ENCODE measurements around the gene ZNF92. TPM values are rescaled to one million over a fixed set of nuclear protein-coding genes. Genes with fewer than 3 reads are reported as not detected.
"Not testable (repeated sequence)": the region's sequence is repeated elsewhere in the genome, so short reads cannot be mapped to it uniquely, and the experiment has no call there.

ZNF92 gene
- total RNA-seq, 2 experiments from 2014 or later, result 15.1 to 17.4 TPM

GRCh38 chr7:65382452-65382851 lies 8.8 kb downstream of the ZNF92 start:
- no peaks in the 10 kb centered on the region for H3K27me3 Mint-ChIP-seq
- no peak overlapping the region for H3K4me3 Mint-ChIP-seq
- no peak for DNase-seq
- no peaks in the 10 kb centered on the region for H3K9me3 Mint-ChIP-seq (ENCODE audit: low read depth)
- ATAC-seq, result no peak
- POLR2A ChIA-PET, result interaction anchor here (1.3 kb wide), 1 partner anchor 9 kb away, joined by 5 read pairs; the partner anchor contains the start of gene ZNF92
- no peak overlapping the region for H3K27ac Mint-ChIP-seq
- intact Hi-C loops (cut with DNase I, micrococcal nuclease), result no loop called here
- CTCF ChIA-PET, result interaction anchor here (1.1 kb wide), 1 partner anchor 14 kb away, joined by 3 read pairs; no protein-coding TSS in a partner anchor
- peaks cover 60% of the 10 kb centered on the region for H3K4me1 Mint-ChIP-seq
- H3K36me3 Mint-ChIP-seq (ENCODE audit: low read depth), result peaks cover 50% of the 10 kb centered on the region

- CTCF ChIA-PET, result no interaction called here
- no peaks in the 10 kb centered on the region for H3K9me3 Mint-ChIP-seq (ENCODE audit: low read depth)
- ATAC-seq (no peak), DNase-seq (no peak)
- no peaks in the 10 kb centered on the region for H3K27me3 Mint-ChIP-seq
- H3K4me1 Mint-ChIP-seq, result peaks cover 14% of the 10 kb centered on the region
- H3K4me3 Mint-ChIP-seq, result no peak overlapping the region
- H3K36me3 Mint-ChIP-seq (ENCODE audit: low read depth), result peaks cover 64% of the 10 kb centered on the region
- intact Hi-C loops (cut with DNase I, micrococcal nuclease), result no loop called here
- no peak overlapping the region for H3K27ac Mint-ChIP-seq
- POLR2A ChIA-PET, result no interaction called here
Observed at GRCh38 chr7:65387891-65388290, 14.2 kb downstream of the ZNF92 start.

GRCh38 chr7:65390588-65390987 lies 16.9 kb downstream of the ZNF92 start:
- ATAC-seq (no peak), DNase-seq (no peak)
- Mint-ChIP-seq H3K4me1 (peaks cover 3% of the 10 kb centered on the region), H3K27me3 (no peaks in the 10 kb centered on the region), H3K36me3 (ENCODE audit: low read depth) (peaks cover 78% of the 10 kb centered on the region), H3K27ac (no peak overlapping the region), H3K9me3 (ENCODE audit: low read depth) (peaks cover 6% of the 10 kb centered on the region), H3K4me3 (no peak overlapping the region)
- CTCF ChIA-PET, result interaction anchor here (0.6 kb wide), 1 partner anchor 468 kb away, joined by 3 read pairs; no protein-coding TSS in a partner anchor
- POLR2A ChIA-PET, result no interaction called here
- intact Hi-C loops (cut with DNase I, micrococcal nuclease), result no loop called here

- peaks cover 2% of the 10 kb centered on the region for H3K4me1 Mint-ChIP-seq
- H3K27ac Mint-ChIP-seq, result no peak overlapping the region
- intact Hi-C loops (cut with DNase I, micrococcal nuclease), result no loop called here
- peaks cover 70% of the 10 kb centered on the region for H3K36me3 Mint-ChIP-seq (ENCODE audit: low read depth)
- ChIA-PET CTCF (no interaction called here), POLR2A (interaction anchor here (0.6 kb wide), 1 partner anchor 11 kb away, joined by 9 read pairs; no protein-coding TSS in a partner anchor)
- no peak for DNase-seq
- no peak overlapping the region for H3K4me3 Mint-ChIP-seq
- peaks cover 33% of the 10 kb centered on the region for H3K9me3 Mint-ChIP-seq (ENCODE audit: low read depth)
- ATAC-seq, result no peak
- H3K27me3 Mint-ChIP-seq, result no peaks in the 10 kb centered on the region
Observed at GRCh38 chr7:65397730-65398142, 24.1 kb downstream of the ZNF92 start.

- Mint-ChIP-seq H3K36me3 (ENCODE audit: low read depth) (peaks cover 65% of the 10 kb centered on the region), H3K9me3 (ENCODE audit: low read depth) (peaks cover 35% of the 10 kb centered on the region)
- ATAC-seq; CTCF ChIA-PET; H3K4me1 Mint-ChIP-seq; DNase-seq; POLR2A ChIA-PET; H3K27ac Mint-ChIP-seq; H3K4me3 Mint-ChIP-seq; H3K27me3 Mint-ChIP-seq; intact Hi-C loops (cut with DNase I, micrococcal nuclease): not testable (repeated sequence)
Observed at GRCh38 chr7:65398671-65399070, 25.0 kb downstream of the ZNF92 start.

GRCh38 chr7:65399101-65399500 lies 25.4 kb downstream of the ZNF92 start:
- H3K4me1 Mint-ChIP-seq; CTCF ChIA-PET; H3K27ac Mint-ChIP-seq; H3K4me3 Mint-ChIP-seq; DNase-seq; intact Hi-C loops (cut with DNase I, micrococcal nuclease); H3K27me3 Mint-ChIP-seq; POLR2A ChIA-PET; ATAC-seq: not testable (repeated sequence)
- Mint-ChIP-seq H3K36me3 (ENCODE audit: low read depth) (peaks cover 65% of the 10 kb centered on the region), H3K9me3 (ENCODE audit: low read depth) (peaks cover 36% of the 10 kb centered on the region)

GRCh38 chr7:65404020-65404419 lies 30.4 kb downstream of the ZNF92 start:
- Mint-ChIP-seq H3K36me3 (ENCODE audit: low read depth) (peaks cover 22% of the 10 kb centered on the region), H3K27me3 (no peaks in the 10 kb centered on the region), H3K4me3 (no peak overlapping the region), H3K9me3 (ENCODE audit: low read depth) (peaks cover 38% of the 10 kb centered on the region), H3K4me1 (no peaks in the 10 kb centered on the region), H3K27ac (no peak overlapping the region)
- ChIA-PET CTCF (no interaction called here), POLR2A (no interaction called here)
- intact Hi-C loops (cut with DNase I, micrococcal nuclease), result no loop called here
- no peak for DNase-seq
- ATAC-seq, result no peak

GRCh38 chr7:65406706-65407105 lies 33.1 kb downstream of the ZNF92 start:
- H3K4me1 Mint-ChIP-seq; H3K27me3 Mint-ChIP-seq; ATAC-seq; intact Hi-C loops (cut with DNase I, micrococcal nuclease); CTCF ChIA-PET; POLR2A ChIA-PET; H3K27ac Mint-ChIP-seq; H3K36me3 Mint-ChIP-seq (ENCODE audit: low read depth); DNase-seq; H3K4me3 Mint-ChIP-seq: not testable (repeated sequence)
- H3K9me3 Mint-ChIP-seq (ENCODE audit: low read depth), result peaks cover 30% of the 10 kb centered on the region

- Mint-ChIP-seq H3K36me3 (ENCODE audit: low read depth) (no peaks in the 10 kb centered on the region), H3K27me3 (no peaks in the 10 kb centered on the region), H3K4me1 (no peaks in the 10 kb centered on the region), H3K27ac (no peak overlapping the region), H3K4me3 (no peak overlapping the region), H3K9me3 (ENCODE audit: low read depth) (peaks cover 23% of the 10 kb centered on the region)
- intact Hi-C loops (cut with DNase I, micrococcal nuclease), result no loop called here
- ATAC-seq (no peak), DNase-seq (no peak)
- ChIA-PET CTCF (no interaction called here), POLR2A (no interaction called here)
Observed at GRCh38 chr7:65409363-65409762, 35.7 kb downstream of the ZNF92 start.

GRCh38 chr7:65411249-65411648 lies 37.6 kb downstream of the ZNF92 start:
- CTCF ChIA-PET, result no interaction called here
- Mint-ChIP-seq H3K36me3 (ENCODE audit: low read depth) (no peaks in the 10 kb centered on the region), H3K4me3 (no peak overlapping the region), H3K9me3 (ENCODE audit: low read depth) (peaks cover 14% of the 10 kb centered on the region), H3K4me1 (no peaks in the 10 kb centered on the region), H3K27me3 (peaks cover 3% of the 10 kb centered on the region), H3K27ac (no peak overlapping the region)
- ATAC-seq (no peak), DNase-seq (no peak)
- intact Hi-C loops (cut with DNase I, micrococcal nuclease), result no loop called here
- POLR2A ChIA-PET, result no interaction called here

- Mint-ChIP-seq H3K27ac (no peak overlapping the region), H3K27me3 (no peaks in the 10 kb centered on the region), H3K4me1 (no peaks in the 10 kb centered on the region), H3K36me3 (ENCODE audit: low read depth) (peaks cover 1% of the 10 kb centered on the region), H3K4me3 (no peak overlapping the region), H3K9me3 (ENCODE audit: low read depth) (peaks cover 21% of the 10 kb centered on the region)
- ChIA-PET CTCF (interaction anchor here (1.9 kb wide), 1 partner anchor 10 kb away, joined by 5 read pairs; no protein-coding TSS in a partner anchor), POLR2A (no interaction called here)
- ATAC-seq (no peak), DNase-seq (no peak)
- intact Hi-C loops (cut with DNase I, micrococcal nuclease), result no loop called here
Observed at GRCh38 chr7:65422670-65423069, 49.0 kb downstream of the ZNF92 start.

- H3K4me3 Mint-ChIP-seq; H3K27me3 Mint-ChIP-seq; H3K4me1 Mint-ChIP-seq; DNase-seq; intact Hi-C loops (cut with DNase I, micrococcal nuclease); CTCF ChIA-PET; ATAC-seq; H3K36me3 Mint-ChIP-seq (ENCODE audit: low read depth); H3K27ac Mint-ChIP-seq; POLR2A ChIA-PET: not testable (repeated sequence)
- H3K9me3 Mint-ChIP-seq (ENCODE audit: low read depth), result peaks cover 24% of the 10 kb centered on the region
Observed at GRCh38 chr7:65423286-65423685, 49.6 kb downstream of the ZNF92 start.
